CD4-positive, alpha-beta T cell (primary cell): ENCODE measurements around the gene SCYGR5. TPM values are rescaled to one million over a fixed set of nuclear protein-coding genes. Genes with fewer than 3 reads are reported as not detected.

Source experiments
- ATAC-seq: fragments of 200-7000 bp; cut with Tn5 transposase; one replicate; pipeline ENCODE4 v1.10.0; 2022; ENCODE audit warnings: mild to moderate bottlenecking; ENCODE audit not compliant: poor library complexity
- CTCF ChIA-PET: fragments of 350-600 bp; sonication (Branson Sonifier 250); formaldehyde crosslinking; loops from one replicate; lab custom pipeline; 2021; ENCODE audit warnings: antibody characterized with exemption, inconsistent platforms; lab: Charles Lee
- POLR2A ChIA-PET: fragments of 350-600 bp; sonication (Branson Sonifier 250); formaldehyde crosslinking; loops from one replicate; lab custom pipeline; 2021; ENCODE audit warnings: antibody characterized with exemption, inconsistent platforms; lab: Charles Lee
- DNase-seq, 14 experiments: peaks; one replicate each; pipeline ENCODE4 v3.0.0-alpha.2; 2013 to 2020; ENCODE audit warnings: mixed read lengths in 2 of 14
- H3K27ac ChIP-seq, 2 donors: one replicate each; pipeline versions ENCODE4 v1.5.1 to v1.7.0; 2013; ENCODE audit warnings: low read length in 2 of 2, low read depth in 1 of 2, mild to moderate bottlenecking in 1 of 2
- H3K27me3 ChIP-seq, 2 experiments: 1 replicate in 1 of 2; 2 replicates in 1 of 2; pipeline versions ENCODE4 v1.6.1 to v1.7.0; 2013; ENCODE audit warnings: low read length in 2 of 2, control low read depth in 1 of 2, mild to moderate bottlenecking in 1 of 2, moderate library complexity in 1 of 2; ENCODE audit not compliant: insufficient read depth in 2 of 2, control insufficient read depth in 1 of 2
- H3K36me3 ChIP-seq: one replicate; pipeline ENCODE4 v1.6.1; 2013; ENCODE audit warnings: low read length, control low read depth; ENCODE audit not compliant: insufficient read depth
- H3K4me1 ChIP-seq: one replicate; pipeline ENCODE4 v1.6.1; 2013; ENCODE audit warnings: low read length, control low read depth; ENCODE audit not compliant: insufficient read depth
- H3K4me3 ChIP-seq: one replicate; pipeline ENCODE4 v1.5.1; 2013; ENCODE audit warnings: mild to moderate bottlenecking, low read length, moderate library complexity
- H3K9me3 ChIP-seq, 2 experiments: 1 replicate in 1 of 2; 2 replicates in 1 of 2; pipeline versions ENCODE4 v1.6.1 to v1.7.0; 2013; ENCODE audit warnings: low read length in 2 of 2, mild to moderate bottlenecking in 2 of 2, control low read depth in 1 of 2, moderate library complexity in 1 of 2; ENCODE audit not compliant: control insufficient read depth in 1 of 2, insufficient read depth in 1 of 2
- H3K27ac Mint-ChIP-seq: one replicate; pipeline ENCODE4 v1.8.0; 2020; ENCODE audit warnings: mixed read lengths
- H3K27me3 Mint-ChIP-seq: one replicate; pipeline ENCODE4 v1.8.0; 2021; ENCODE audit warnings: mixed read lengths
- H3K36me3 Mint-ChIP-seq: one replicate; pipeline ENCODE4 v1.8.0; 2021; ENCODE audit warnings: low read depth, mixed read lengths
- H3K4me1 Mint-ChIP-seq: one replicate; pipeline ENCODE4 v1.8.0; 2021; ENCODE audit warnings: low read depth, mixed read lengths
- H3K4me3 Mint-ChIP-seq: one replicate; pipeline ENCODE4 v1.8.0; 2020; ENCODE audit warnings: mild to moderate bottlenecking, mixed read lengths
- H3K9me3 Mint-ChIP-seq: one replicate; pipeline ENCODE4 v1.8.0; 2020; ENCODE audit warnings: mixed read lengths
- intact Hi-C, 2 experiments: fragments of 100-400 bp; cut with DNase I in 1 of 2; cut with micrococcal nuclease in 1 of 2; formaldehyde crosslinking; loops; one replicate each; pipeline versions ENCODE4 v1.15.1 to v1.9.0; 2023 to 2025; cut with DNase I, micrococcal nuclease
- total RNA-seq, 174 experiments: library from RNA in 2 of 174; stranded (reverse) in 2 of 174; gene quantifications; one replicate each; pipeline ENCODE4 v1.2.3 and lab custom pipeline; 2021 to 2026
- TF ChIP-seq, protein P1 (sequence below): fragments of 200-600 bp; IDR thresholded peaks from one replicate; pipeline ENCODE4 v1.8.0; 2022; ENCODE audit warnings: antibody characterized with exemption, mild to moderate bottlenecking

SCYGR5 gene
- total RNA-seq, 2 experiments from 2014 or later: not detected

DNA sequence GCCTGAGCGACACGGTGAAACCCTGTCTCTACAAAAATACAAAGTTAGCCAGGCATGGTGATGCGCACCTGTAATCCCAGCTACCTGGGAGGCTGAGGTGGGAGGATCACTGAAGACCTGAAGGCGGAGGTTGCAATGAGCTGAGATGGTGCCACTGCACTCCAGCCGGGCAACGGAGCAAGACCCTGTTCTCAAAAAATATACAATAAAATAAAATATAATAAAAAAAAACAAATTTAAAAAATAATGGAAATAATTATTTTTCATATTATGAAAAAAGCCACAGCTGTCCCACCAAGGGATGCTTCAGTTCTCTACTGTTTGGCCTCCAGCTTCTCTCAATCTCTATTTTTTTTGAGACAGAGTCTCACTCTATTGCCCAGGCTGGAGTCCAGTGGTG is 40.8 kb downstream of the SCYGR5 start:
- TF ChIP-seq, protein P1, sequence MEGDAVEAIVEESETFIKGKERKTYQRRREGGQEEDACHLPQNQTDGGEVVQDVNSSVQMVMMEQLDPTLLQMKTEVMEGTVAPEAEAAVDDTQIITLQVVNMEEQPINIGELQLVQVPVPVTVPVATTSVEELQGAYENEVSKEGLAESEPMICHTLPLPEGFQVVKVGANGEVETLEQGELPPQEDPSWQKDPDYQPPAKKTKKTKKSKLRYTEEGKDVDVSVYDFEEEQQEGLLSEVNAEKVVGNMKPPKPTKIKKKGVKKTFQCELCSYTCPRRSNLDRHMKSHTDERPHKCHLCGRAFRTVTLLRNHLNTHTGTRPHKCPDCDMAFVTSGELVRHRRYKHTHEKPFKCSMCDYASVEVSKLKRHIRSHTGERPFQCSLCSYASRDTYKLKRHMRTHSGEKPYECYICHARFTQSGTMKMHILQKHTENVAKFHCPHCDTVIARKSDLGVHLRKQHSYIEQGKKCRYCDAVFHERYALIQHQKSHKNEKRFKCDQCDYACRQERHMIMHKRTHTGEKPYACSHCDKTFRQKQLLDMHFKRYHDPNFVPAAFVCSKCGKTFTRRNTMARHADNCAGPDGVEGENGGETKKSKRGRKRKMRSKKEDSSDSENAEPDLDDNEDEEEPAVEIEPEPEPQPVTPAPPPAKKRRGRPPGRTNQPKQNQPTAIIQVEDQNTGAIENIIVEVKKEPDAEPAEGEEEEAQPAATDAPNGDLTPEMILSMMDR: no peak
- POLR2A ChIA-PET: no interaction called here
- Mint-ChIP-seq H3K27ac (no peak overlapping the region), H3K4me1 (no peaks in the 10 kb centered on the region), H3K9me3 (no peaks in the 10 kb centered on the region), H3K4me3 (no peak overlapping the region), H3K27me3 (peaks cover 45% of the 10 kb centered on the region), H3K36me3 (no peaks in the 10 kb centered on the region)
- CTCF ChIA-PET: no interaction called here
- H3K27me3 ChIP-seq: peaks cover 0 to 12% of the 10 kb centered on the region in 2 experiments
- no peak overlapping the region for H3K27ac ChIP-seq
- no peak for ATAC-seq
- intact Hi-C loops: no loop called here
- peaks cover 0 to 1% of the 10 kb centered on the region in 2 experiments for H3K9me3 ChIP-seq
- H3K4me3 ChIP-seq: no peak overlapping the region
- H3K36me3 ChIP-seq: no peaks in the 10 kb centered on the region
- no peaks in the 10 kb centered on the region for H3K4me1 ChIP-seq
- DNase-seq: no peak

DNA sequence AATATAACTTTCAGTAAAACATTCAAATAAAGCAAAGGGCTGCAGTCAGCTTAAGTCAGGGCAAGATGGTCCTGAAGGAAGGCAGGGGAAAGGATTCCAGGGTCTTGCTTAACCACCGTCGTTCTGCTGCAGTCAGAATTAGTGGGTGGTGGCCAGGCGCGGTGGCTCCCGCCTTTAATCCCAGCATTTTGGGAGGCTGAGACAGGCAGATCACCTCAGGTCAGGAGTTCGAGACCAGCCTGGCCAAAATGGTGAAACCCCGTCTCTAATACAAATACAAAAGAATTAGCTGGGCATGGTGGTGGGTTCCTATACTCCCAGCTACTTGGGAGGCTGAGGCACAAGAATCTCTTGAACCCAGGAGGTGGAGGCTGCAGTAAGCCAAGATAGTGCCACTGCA is 44.4 kb downstream of the SCYGR5 start:
- Histone ChIP-seq H3K4me3 (no peak overlapping the region), H3K4me1 (no peaks in the 10 kb centered on the region), H3K27me3 (peaks cover 0 to 5% of the 10 kb centered on the region in 2 experiments), H3K27ac (no peak overlapping the region), H3K36me3 (no peaks in the 10 kb centered on the region), H3K9me3 (no peaks in the 10 kb centered on the region)
- TF ChIP-seq, protein P1: no peak
- Mint-ChIP-seq H3K27ac (no peak overlapping the region), H3K4me3 (no peak overlapping the region), H3K4me1 (no peaks in the 10 kb centered on the region), H3K27me3 (peaks cover 27% of the 10 kb centered on the region), H3K36me3 (no peaks in the 10 kb centered on the region), H3K9me3 (no peaks in the 10 kb centered on the region)
- POLR2A ChIA-PET: no interaction called here
- ATAC-seq: no peak
- DNase-seq: no peak
- CTCF ChIA-PET: no interaction called here
- intact Hi-C loops: no loop called here

DNA sequence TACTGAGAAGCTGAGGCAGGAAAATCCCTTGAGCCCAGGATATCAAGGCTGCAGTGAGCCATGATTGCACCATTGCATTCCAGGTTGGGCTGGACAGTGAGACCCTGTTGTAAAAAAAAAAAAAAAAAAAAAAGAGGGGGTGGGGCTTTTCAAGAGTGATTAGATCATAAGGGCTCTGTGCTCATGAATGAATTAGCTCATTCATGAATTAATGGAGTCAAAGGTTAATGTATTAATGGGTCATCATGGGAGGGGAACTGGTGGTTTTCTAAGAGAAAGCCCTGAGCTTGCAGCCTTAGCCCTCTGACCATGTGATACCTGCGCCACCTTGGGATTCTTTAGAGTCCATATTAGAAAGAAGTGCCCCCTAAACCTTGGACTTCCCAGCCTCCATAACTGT is 46.7 kb downstream of the SCYGR5 start:
- CTCF ChIA-PET: no interaction called here
- Mint-ChIP-seq H3K9me3 (no peaks in the 10 kb centered on the region), H3K27ac (no peak overlapping the region), H3K27me3 (peaks cover 39% of the 10 kb centered on the region), H3K4me1 (no peaks in the 10 kb centered on the region), H3K4me3 (no peak overlapping the region), H3K36me3 (no peaks in the 10 kb centered on the region)
- Histone ChIP-seq H3K36me3 (no peaks in the 10 kb centered on the region), H3K4me1 (peaks cover 6% of the 10 kb centered on the region), H3K27me3 (peaks cover 12 to 17% of the 10 kb centered on the region in 2 experiments), H3K4me3 (no peak overlapping the region), H3K27ac (no peak overlapping the region), H3K9me3 (no peaks in the 10 kb centered on the region)
- DNase-seq (no peak), ATAC-seq (no peak)
- intact Hi-C loops: no loop called here
- POLR2A ChIA-PET: no interaction called here
- TF ChIP-seq, protein P1: no peak
